Measurements from ENCODE around the gene DUSP8. TPM values are rescaled to one million over a fixed set of nuclear protein-coding genes. Genes with fewer than 3 reads are reported as not detected.

DUSP8 gene
- total RNA-seq, 2 experiments from 2014 or later: not detected

- Histone ChIP-seq H3K9me2 (ENCODE audit: insufficient read depth, low read length) (no peaks in the 10 kb centered on the region), H3K4me2 (ENCODE audit: low read length) (no peak overlapping the region), H4K20me1 (ENCODE audit: insufficient read depth, low read length) (no peaks in the 10 kb centered on the region), H3K36me3 (ENCODE audit: insufficient read depth, low read length) (no peaks in the 10 kb centered on the region), H2AFZ (ENCODE audit: low read length) (no peak overlapping the region), H3K4me3 (ENCODE audit: low read depth, low read length, poor library complexity, severe bottlenecking) (no peak overlapping the region), H3K4me1 (ENCODE audit: insufficient read depth, low read length, poor library complexity, severe bottlenecking) (no peaks in the 10 kb centered on the region), H3K79me2 (ENCODE audit: insufficient read depth, low read depth, low read length) (no peaks in the 10 kb centered on the region), H3K27ac (ENCODE audit: low read depth, low read length, poor library complexity, severe bottlenecking) (no peak overlapping the region), H3K9me3 (ENCODE audit: low read length) (no peaks in the 10 kb centered on the region)
- no TSS peak for BruUV-seq (replicated peaks)
- no peak for TF ChIP-seq EZH2phosphoT487 (IDR thresholded peaks at IDR 0.05; ENCODE audit: borderline replicate concordance, low read depth, low read length)
- TF ChIP-seq, protein P1, sequence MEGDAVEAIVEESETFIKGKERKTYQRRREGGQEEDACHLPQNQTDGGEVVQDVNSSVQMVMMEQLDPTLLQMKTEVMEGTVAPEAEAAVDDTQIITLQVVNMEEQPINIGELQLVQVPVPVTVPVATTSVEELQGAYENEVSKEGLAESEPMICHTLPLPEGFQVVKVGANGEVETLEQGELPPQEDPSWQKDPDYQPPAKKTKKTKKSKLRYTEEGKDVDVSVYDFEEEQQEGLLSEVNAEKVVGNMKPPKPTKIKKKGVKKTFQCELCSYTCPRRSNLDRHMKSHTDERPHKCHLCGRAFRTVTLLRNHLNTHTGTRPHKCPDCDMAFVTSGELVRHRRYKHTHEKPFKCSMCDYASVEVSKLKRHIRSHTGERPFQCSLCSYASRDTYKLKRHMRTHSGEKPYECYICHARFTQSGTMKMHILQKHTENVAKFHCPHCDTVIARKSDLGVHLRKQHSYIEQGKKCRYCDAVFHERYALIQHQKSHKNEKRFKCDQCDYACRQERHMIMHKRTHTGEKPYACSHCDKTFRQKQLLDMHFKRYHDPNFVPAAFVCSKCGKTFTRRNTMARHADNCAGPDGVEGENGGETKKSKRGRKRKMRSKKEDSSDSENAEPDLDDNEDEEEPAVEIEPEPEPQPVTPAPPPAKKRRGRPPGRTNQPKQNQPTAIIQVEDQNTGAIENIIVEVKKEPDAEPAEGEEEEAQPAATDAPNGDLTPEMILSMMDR (conservative IDR thresholded peaks at IDR 0.05; ENCODE audit: low read length): no peak
- intact Hi-C loops (cut with micrococcal nuclease; ENCODE audit: unreplicated experiment): no loop called here
- POLR2A ChIA-PET: interaction anchor here (0.7 kb wide), 1 partner anchor 214 kb away, joined by 3 read pairs; no protein-coding TSS in a partner anchor
- CTCF ChIA-PET (ENCODE audit: unreplicated experiment): interaction anchor here (1.4 kb wide), 1 partner anchor 9 kb away, joined by 3 read pairs; no protein-coding TSS in a partner anchor
- no peak for DNase-seq (ENCODE audit: low spot score)
Measured at GRCh38 chr11:1563697-1564534, 8.2 kb downstream of the DUSP8 start.

DNA sequence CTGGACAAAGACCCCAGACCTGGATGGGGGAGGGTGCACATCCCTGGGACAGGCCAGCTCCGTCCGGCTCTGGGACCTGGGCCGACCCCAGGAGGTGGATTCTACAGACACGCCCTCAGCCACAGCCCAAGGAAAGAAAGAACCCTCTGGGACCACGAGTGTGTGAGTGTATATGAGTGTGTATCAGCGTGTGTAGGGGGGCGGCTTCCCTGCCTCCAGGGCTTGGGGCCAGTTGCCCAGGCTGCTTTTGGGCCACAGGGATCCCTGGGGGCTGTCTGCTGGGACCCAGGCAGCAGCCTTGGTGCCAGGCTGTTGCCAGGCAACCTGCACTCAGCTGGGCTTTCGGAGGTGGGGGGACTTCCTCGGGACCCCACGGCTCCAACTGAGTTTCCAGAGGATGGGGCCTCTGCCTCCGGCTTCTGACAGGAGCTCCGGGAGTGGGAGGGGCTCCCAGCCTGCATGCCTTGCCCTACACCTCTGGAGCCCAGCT lies 8.9 kb downstream of the DUSP8 start:
- intact Hi-C loops (cut with micrococcal nuclease; ENCODE audit: unreplicated experiment): no loop called here
- no TSS peak for BruUV-seq (replicated peaks)
- DNase-seq (ENCODE audit: low spot score): no peak
- Histone ChIP-seq H3K4me2 (ENCODE audit: low read length) (no peak overlapping the region), H3K9me2 (ENCODE audit: insufficient read depth, low read length) (no peaks in the 10 kb centered on the region), H3K4me1 (ENCODE audit: insufficient read depth, low read length, poor library complexity, severe bottlenecking) (no peaks in the 10 kb centered on the region), H3K79me2 (ENCODE audit: insufficient read depth, low read depth, low read length) (no peaks in the 10 kb centered on the region), H3K27ac (ENCODE audit: low read depth, low read length, poor library complexity, severe bottlenecking) (no peak overlapping the region), H3K9me3 (ENCODE audit: low read length) (no peaks in the 10 kb centered on the region), H3K36me3 (ENCODE audit: insufficient read depth, low read length) (no peaks in the 10 kb centered on the region), H4K20me1 (ENCODE audit: insufficient read depth, low read length) (no peaks in the 10 kb centered on the region), H3K4me3 (ENCODE audit: low read depth, low read length, poor library complexity, severe bottlenecking) (no peak overlapping the region), H2AFZ (ENCODE audit: low read length) (no peak overlapping the region)
- POLR2A ChIA-PET: no interaction called here
- CTCF ChIA-PET (ENCODE audit: unreplicated experiment): interaction anchor here (1.4 kb wide), 1 partner anchor 10 kb away, joined by 3 read pairs; no protein-coding TSS in a partner anchor
- TF ChIP-seq, protein P1 (conservative IDR thresholded peaks at IDR 0.05; ENCODE audit: low read length): no peak
- no peak for TF ChIP-seq EZH2phosphoT487 (IDR thresholded peaks at IDR 0.05; ENCODE audit: borderline replicate concordance, low read depth, low read length)
